BJ (cell line): ENCODE results near the gene ASS1. TPM values are rescaled to one million over a fixed set of nuclear protein-coding genes. Genes with fewer than 3 reads are reported as not detected.
A peak's percentile ranks its signal among the peaks of the same experiment; 100 is the strongest.

Experiments used
- CTCF ChIA-PET: fragments of 350-600 bp; formaldehyde crosslinking; extraction: SDS; loops from one replicate; lab custom pipeline; 2021; ENCODE audit warnings: antibody characterized with exemption, inconsistent platforms; lab: Yijun Ruan, JAX
- POLR2A ChIA-PET: fragments of 300-600 bp; sonication (Branson Sonifier 250); formaldehyde crosslinking; extraction: SDS; loops from one replicate; lab custom pipeline; 2021; ENCODE audit warnings: antibody characterized with exemption; lab: Charles Lee
- DNase-seq: peaks from one replicate; pipeline ENCODE4 v3.0.0-alpha.2; 2011; ENCODE audit warnings: low read depth
- H3K27me3 ChIP-seq: 2 replicates; pipeline ENCODE4 v1.6.0; 2011; ENCODE audit warnings: low read length; ENCODE audit not compliant: control insufficient read depth, insufficient read depth
- H3K36me3 ChIP-seq: 2 replicates; pipeline ENCODE4 v1.5.1; 2011; ENCODE audit warnings: low read length; ENCODE audit not compliant: control insufficient read depth, insufficient read depth
- H3K4me3 ChIP-seq: 2 replicates; pipeline ENCODE4 v1.5.1; 2011; ENCODE audit warnings: low read depth, mild to moderate bottlenecking, control low read depth, low read length
- CTCF ChIP-seq: IDR thresholded peaks from 2 replicates; pipeline ENCODE4 v1.5.1; 2011; ENCODE audit warnings: low read depth, mild to moderate bottlenecking, control low read depth, inconsistent platforms, low read length, moderate library complexity; ENCODE audit not compliant: insufficient read depth
- polyA plus RNA-seq: library from polyadenylated mRNA; depleted of rRNA; stranded (reverse); fragments of >200 nt; gene quantifications from 2 replicates; pipeline ENCODE4 v1.2.3, GENCODE V29; 2011

ASS1 gene
- polyA plus RNA-seq, 1 experiment = 1,223 TPM

GRCh38 chr9:130459941-130460669 is 15.3 kb downstream of the ASS1 start:
- H3K36me3 ChIP-seq = peaks cover 48% of the 10 kb centered on the region
- TF ChIP-seq CTCF = no peak
- no peak for DNase-seq
- POLR2A ChIA-PET = no interaction called here
- H3K27me3 ChIP-seq = no peaks in the 10 kb centered on the region
- CTCF ChIA-PET = interaction anchor here (0.6 to 19.6 kb wide), 10 partner anchors 8 to 232 kb away, joined by 3 to 184 read pairs (median 6); partner anchors contain the start of gene FUBP3
- no peak overlapping the region for H3K4me3 ChIP-seq

GRCh38 chr9:130461218-130461630 is 16.5 kb downstream of the ASS1 start:
- ChIA-PET CTCF (interaction anchor here (0.7 to 19.6 kb wide), 6 partner anchors 8 to 231 kb away, joined by 3 to 184 read pairs (median 7); no protein-coding TSS in a partner anchor), POLR2A (no interaction called here)
- peak; percentile 85 for TF ChIP-seq CTCF
- Histone ChIP-seq H3K36me3 (peaks cover 56% of the 10 kb centered on the region), H3K4me3 (no peak overlapping the region), H3K27me3 (no peaks in the 10 kb centered on the region)
- DNase-seq = no peak

GRCh38 chr9:130461731-130462130 is 17.0 kb downstream of the ASS1 start:
- Histone ChIP-seq H3K4me3 (no peak overlapping the region), H3K27me3 (no peaks in the 10 kb centered on the region), H3K36me3 (peaks cover 60% of the 10 kb centered on the region)
- no peak for TF ChIP-seq CTCF
- POLR2A ChIA-PET = interaction anchor here (0.6 kb wide), 1 partner anchor 611 kb away, joined by 5 read pairs; no protein-coding TSS in a partner anchor
- CTCF ChIA-PET = interaction anchor here (1.7 to 19.6 kb wide), 3 partner anchors 8 to 223 kb away, joined by 7 to 184 read pairs (median 11); no protein-coding TSS in a partner anchor
- no peak for DNase-seq

- TF ChIP-seq CTCF = no peak
- POLR2A ChIA-PET = no interaction called here
- H3K36me3 ChIP-seq = peaks cover 60% of the 10 kb centered on the region
- CTCF ChIA-PET = interaction anchor here (0.6 to 19.6 kb wide), 4 partner anchors 12 to 222 kb away, joined by 3 to 184 read pairs (median 3); no protein-coding TSS in a partner anchor
- no peaks in the 10 kb centered on the region for H3K27me3 ChIP-seq
- H3K4me3 ChIP-seq = no peak overlapping the region
- no peak for DNase-seq
These were observed 18.2 kb downstream of the ASS1 start for GRCh38 chr9:130462685-130463540.
